Caco-2 (cell line): ENCODE data around the gene MBNL2. TPM values are rescaled to one million over a fixed set of nuclear protein-coding genes. Genes with fewer than 3 reads are reported as not detected.

Experiments
- BruUV-seq: library from RNA; stranded (reverse); fragments of 400-500 nt; replicated peaks from 2 replicates; lab custom pipeline; 2021; lab: Mats Ljungman, UMichigan
- CTCF ChIA-PET: fragments of 300-600 bp; sonication (Branson Sonifier 250); formaldehyde crosslinking; loops from one replicate; lab custom pipeline; 2022; ENCODE audit warnings: antibody characterized with exemption; lab: Charles Lee
- POLR2A ChIA-PET: fragments of 300-600 bp; sonication (Branson Sonifier 250); formaldehyde crosslinking; loops from one replicate; lab custom pipeline; 2022; ENCODE audit warnings: antibody characterized with exemption; lab: Charles Lee
- DNase-seq, 2 experiments: peaks; one replicate each; pipeline versions ENCODE4 v3.0.0 to v3.0.0-alpha.2; 2020 to 2022
- H3K27me3 ChIP-seq: replicated peaks from 2 replicates; pipeline ENCODE4 v1.6.0; 2011; ENCODE audit warnings: low read length; ENCODE audit not compliant: control insufficient read depth, insufficient read depth
- H3K36me3 ChIP-seq: 2 replicates; pipeline ENCODE4 v1.5.1; 2011; ENCODE audit warnings: low read length; ENCODE audit not compliant: control insufficient read depth, insufficient read depth
- H3K4me1 ChIP-seq: fragments of 250-450 bp; sonication (Bioruptor Pico); 2 replicates; pipeline ENCODE4 v1.5.1; 2020; ENCODE audit warnings: mild to moderate bottlenecking
- H3K4me3 ChIP-seq: 2 replicates; pipeline ENCODE4 v1.5.1; 2011; ENCODE audit warnings: low read depth, mild to moderate bottlenecking, control low read depth, low read length
- H3K9me3 ChIP-seq: fragments of 250-450 bp; sonication (Bioruptor Pico); 2 replicates; pipeline ENCODE4 v1.5.1; 2020; ENCODE audit warnings: mild to moderate bottlenecking, moderate library complexity
- H3K27ac Mint-ChIP-seq: one replicate; pipeline ENCODE4 v1.8.0; 2022; ENCODE audit warnings: mixed read lengths; ENCODE audit not compliant: unreplicated experiment
- H3K27me3 Mint-ChIP-seq: one replicate; pipeline ENCODE4 v1.8.0; 2022; ENCODE audit warnings: mixed read lengths; ENCODE audit not compliant: insufficient read depth, unreplicated experiment
- H3K36me3 Mint-ChIP-seq: one replicate; pipeline ENCODE4 v1.8.0; 2022; ENCODE audit warnings: mild to moderate bottlenecking, mixed read lengths; ENCODE audit not compliant: insufficient read depth, unreplicated experiment
- H3K4me1 Mint-ChIP-seq: one replicate; pipeline ENCODE4 v1.8.0; 2022; ENCODE audit warnings: low read depth, mixed read lengths; ENCODE audit not compliant: unreplicated experiment
- H3K4me3 Mint-ChIP-seq: one replicate; pipeline ENCODE4 v1.8.0; 2022; ENCODE audit warnings: mild to moderate bottlenecking, moderate library complexity, mixed read lengths; ENCODE audit not compliant: unreplicated experiment
- H3K9me3 Mint-ChIP-seq: one replicate; pipeline ENCODE4 v1.8.0; 2022; ENCODE audit warnings: mixed read lengths; ENCODE audit not compliant: unreplicated experiment
- CTCF ChIP-seq, 2 experiments: fragments of 200-600 bp in 1 of 2; IDR thresholded peaks; 1 replicate in 1 of 2; 2 replicates in 1 of 2; pipeline versions ENCODE4 v1.5.1 to v1.8.0; 2011 to 2022; ENCODE audit warnings: antibody characterized with exemption in 1 of 2, control low read depth in 1 of 2, inconsistent platforms in 1 of 2, low read depth in 1 of 2, low read length in 1 of 2, mild to moderate bottlenecking in 1 of 2, moderate library complexity in 1 of 2; ENCODE audit not compliant: insufficient read depth in 1 of 2, severe bottlenecking in 1 of 2, unreplicated experiment in 1 of 2
- intact Hi-C: fragments of 100-400 bp; cut with micrococcal nuclease; formaldehyde crosslinking; loops from one replicate; pipeline ENCODE4 v1.10.0; 2022; ENCODE audit not compliant: unreplicated experiment
- total RNA-seq: library from RNA; stranded (reverse); gene quantifications from 2 replicates; pipeline ENCODE4 v1.2.3, GENCODE V29; 2022

MBNL2 gene
- total RNA-seq, 1 experiment from 2014 or later, result 41.6 TPM

DNA sequence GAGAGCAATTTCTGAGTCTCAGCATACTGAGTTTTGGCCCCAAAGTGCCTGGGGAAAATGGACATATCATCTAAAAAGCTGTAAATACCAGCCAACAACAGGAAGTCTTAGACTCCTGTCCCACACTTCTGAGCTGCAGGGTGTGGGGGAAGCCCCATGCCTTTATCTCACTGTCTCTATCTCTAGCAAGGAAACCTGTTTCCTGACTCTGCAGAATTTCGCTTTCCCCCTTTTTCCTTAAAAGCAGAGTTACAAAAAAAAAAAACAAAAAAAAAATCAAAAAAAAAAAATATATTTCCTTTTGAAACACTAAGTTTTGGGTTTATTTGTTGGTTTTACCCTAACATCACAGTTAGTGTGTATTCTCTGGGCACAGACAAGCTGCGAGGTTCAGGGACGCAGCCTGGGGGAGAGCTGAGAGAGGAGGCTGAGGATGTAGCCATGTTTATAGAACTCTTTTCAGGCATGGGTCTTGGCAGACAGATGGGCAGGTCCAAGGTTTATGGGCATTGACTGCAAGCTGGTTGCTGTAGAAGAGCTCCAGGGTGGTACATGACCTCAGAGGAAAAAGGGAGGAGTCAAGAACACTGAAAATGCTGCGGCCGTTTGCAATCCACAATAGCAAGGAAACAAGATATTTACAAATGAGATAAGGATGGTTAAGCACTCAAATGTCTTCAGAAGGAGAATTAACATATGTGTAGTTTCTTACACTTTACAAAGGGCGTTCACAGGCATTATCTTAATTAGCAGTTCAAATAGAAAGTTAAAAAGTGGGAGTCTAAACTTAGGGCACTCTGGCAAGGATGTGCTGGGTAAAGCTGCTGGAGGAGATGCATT, 4.9 kb downstream of the MBNL2 start:
- intact Hi-C loops, result no loop called here
- Histone ChIP-seq H3K9me3 (no peaks in the 10 kb centered on the region), H3K4me3 (no peak overlapping the region), H3K36me3 (no peaks in the 10 kb centered on the region), H3K27me3 (no peaks in the 10 kb centered on the region), H3K4me1 (peaks cover 40% of the 10 kb centered on the region)
- no peak for TF ChIP-seq CTCF (IDR thresholded peaks at IDR 0.05; ENCODE audit: insufficient read depth in 1 of 2, low read depth in 1 of 2, low read length in 1 of 2, severe bottlenecking in 1 of 2, unreplicated experiment in 1 of 2)
- no peaks in the 10 kb centered on the region for H3K9me3 Mint-ChIP-seq
- POLR2A ChIA-PET, result interaction anchor here (0.6 to 1.1 kb wide), 2 partner anchors 12 to 85 kb away, joined by 3 to 4 read pairs; no protein-coding TSS in a partner anchor
- CTCF ChIA-PET, result no interaction called here
- H3K4me1 Mint-ChIP-seq, result peaks cover 37% of the 10 kb centered on the region
- BruUV-seq, result no TSS peak
- H3K36me3 Mint-ChIP-seq, result peaks cover 31% of the 10 kb centered on the region
- no peaks in the 10 kb centered on the region for H3K27me3 Mint-ChIP-seq
- DNase-seq, result no peak
- peak overlapping the region; percentile 25 for H3K27ac Mint-ChIP-seq
- peak overlapping the region; percentile 13 for H3K4me3 Mint-ChIP-seq

DNA sequence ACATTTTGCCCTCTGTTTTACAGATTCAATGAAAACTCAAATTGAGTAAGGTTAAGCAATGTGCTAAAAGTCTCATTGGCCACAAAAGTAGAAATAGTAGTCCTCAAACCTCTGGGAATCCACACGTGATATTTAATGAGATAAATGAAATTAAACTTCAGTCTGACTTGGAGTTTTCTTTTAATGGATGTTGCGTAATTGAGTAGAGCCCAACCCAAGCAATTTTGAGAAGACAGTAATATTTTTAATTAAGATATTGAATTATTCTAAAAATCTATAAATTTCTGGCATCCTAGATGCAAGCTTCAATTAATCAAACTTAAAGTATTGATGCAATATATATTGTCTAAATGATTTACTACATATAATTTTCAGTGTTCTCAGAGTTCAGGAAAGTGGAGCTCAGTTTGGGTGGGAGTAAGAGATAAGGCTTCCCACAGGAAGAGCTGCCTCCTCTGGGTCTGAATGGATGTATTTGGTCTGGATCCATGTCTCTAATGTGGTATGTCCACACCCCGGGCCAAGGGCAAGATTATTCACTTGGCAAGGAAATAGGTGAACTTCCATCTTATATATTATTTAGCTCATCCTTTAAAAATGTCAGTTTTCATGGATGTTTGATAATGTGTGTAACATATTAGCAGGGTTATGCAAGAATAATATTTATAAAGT, 6.9 kb downstream of the MBNL2 start:
- no peak for DNase-seq
- Mint-ChIP-seq H3K4me3 (no peak overlapping the region), H3K27me3 (no peaks in the 10 kb centered on the region), H3K27ac (peak overlapping the region; percentile 32), H3K9me3 (no peaks in the 10 kb centered on the region), H3K36me3 (peaks cover 29% of the 10 kb centered on the region), H3K4me1 (peaks cover 48% of the 10 kb centered on the region)
- BruUV-seq, result no TSS peak
- ChIA-PET CTCF (interaction anchor here (0.6 to 1.0 kb wide), 2 partner anchors 103 to 1305 kb away, joined by 3 to 5 read pairs; no protein-coding TSS in a partner anchor), POLR2A (no interaction called here)
- H3K4me1 ChIP-seq, result peaks cover 40% of the 10 kb centered on the region
- no peaks in the 10 kb centered on the region for H3K36me3 ChIP-seq
- no peak for TF ChIP-seq CTCF (IDR thresholded peaks at IDR 0.05; ENCODE audit: insufficient read depth in 1 of 2, low read depth in 1 of 2, low read length in 1 of 2, severe bottlenecking in 1 of 2, unreplicated experiment in 1 of 2)
- intact Hi-C loops, result no loop called here
- H3K9me3 ChIP-seq, result no peaks in the 10 kb centered on the region
- H3K4me3 ChIP-seq, result no peak overlapping the region
- H3K27me3 ChIP-seq, result no peaks in the 10 kb centered on the region

- CTCF ChIA-PET, result interaction anchor here (1.1 kb wide), 1 partner anchor 8 kb away, joined by 3 read pairs; the partner anchor contains the start of gene MBNL2
- intact Hi-C loops, result no loop called here
- peaks cover 54% of the 10 kb centered on the region for H3K4me1 Mint-ChIP-seq
- Histone ChIP-seq H3K36me3 (no peaks in the 10 kb centered on the region), H3K27me3 (no peaks in the 10 kb centered on the region), H3K9me3 (no peaks in the 10 kb centered on the region), H3K4me3 (no peak overlapping the region), H3K4me1 (peaks cover 41% of the 10 kb centered on the region)
- no peak for DNase-seq
- no peaks in the 10 kb centered on the region for H3K27me3 Mint-ChIP-seq
- BruUV-seq, result no TSS peak
- peak overlapping the region; percentile 32 for H3K27ac Mint-ChIP-seq
- H3K36me3 Mint-ChIP-seq, result peaks cover 27% of the 10 kb centered on the region
- no peaks in the 10 kb centered on the region for H3K9me3 Mint-ChIP-seq
- no peak overlapping the region for H3K4me3 Mint-ChIP-seq
- POLR2A ChIA-PET, result no interaction called here
- TF ChIP-seq CTCF (IDR thresholded peaks at IDR 0.05; ENCODE audit: insufficient read depth in 1 of 2, low read depth in 1 of 2, low read length in 1 of 2, severe bottlenecking in 1 of 2, unreplicated experiment in 1 of 2), result no peak
Observed at GRCh38 chr13:97229699-97230098, 7.6 kb downstream of the MBNL2 start.
